Stimulated activated CD4-positive, alpha-beta T cell treated with anti-CD3 and anti-CD28 coated beads, Interleukin-4, amount 100 ng/mL, for 1 hour (primary cell): Measurements from ENCODE around the gene FGA.

Source experiments
- DNase-seq: peaks from one replicate; pipeline ENCODE4 v3.0.0-alpha.2; 2020

The FGA gene

DNA sequence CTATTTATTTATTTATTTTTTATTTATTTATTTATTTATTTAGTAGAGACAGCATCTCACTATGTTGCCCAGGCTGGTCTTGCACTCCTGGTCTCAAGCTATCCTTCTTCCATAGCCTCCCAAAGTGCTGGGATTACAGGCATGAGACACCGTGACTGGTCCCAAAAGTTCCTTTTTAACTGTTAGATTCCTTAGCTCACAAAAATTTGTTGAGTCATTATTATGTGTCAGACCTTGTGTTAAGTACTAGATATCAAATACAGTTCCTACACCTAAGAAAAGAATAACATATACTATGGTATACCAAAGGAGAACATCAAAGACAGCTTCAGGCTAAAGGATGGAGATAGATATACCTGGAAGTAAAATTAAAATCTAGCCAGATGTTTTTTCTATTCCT is 11.6 kb downstream of the FGA start:
- DNase-seq, result no peak

DNA sequence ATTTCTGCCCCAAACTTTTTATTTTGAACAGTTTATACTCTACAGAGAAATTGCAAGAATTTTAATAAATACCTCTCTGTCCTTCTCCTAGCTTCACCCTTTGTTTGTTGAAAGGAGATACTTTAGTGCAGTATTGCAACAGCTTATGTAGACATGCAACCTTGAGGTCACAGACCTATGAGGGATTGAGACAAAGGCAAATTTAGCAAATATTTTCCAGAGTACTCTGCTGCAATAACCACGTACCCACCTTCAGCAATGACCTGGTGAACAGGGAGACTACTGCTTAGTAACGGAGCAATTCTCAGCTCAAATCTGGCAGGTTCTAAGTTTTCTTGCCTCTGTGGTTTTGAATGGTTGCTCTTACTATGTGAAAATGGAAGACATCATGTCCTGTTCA is 13.2 kb downstream of the FGA start:
- DNase-seq, result no peak

DNA sequence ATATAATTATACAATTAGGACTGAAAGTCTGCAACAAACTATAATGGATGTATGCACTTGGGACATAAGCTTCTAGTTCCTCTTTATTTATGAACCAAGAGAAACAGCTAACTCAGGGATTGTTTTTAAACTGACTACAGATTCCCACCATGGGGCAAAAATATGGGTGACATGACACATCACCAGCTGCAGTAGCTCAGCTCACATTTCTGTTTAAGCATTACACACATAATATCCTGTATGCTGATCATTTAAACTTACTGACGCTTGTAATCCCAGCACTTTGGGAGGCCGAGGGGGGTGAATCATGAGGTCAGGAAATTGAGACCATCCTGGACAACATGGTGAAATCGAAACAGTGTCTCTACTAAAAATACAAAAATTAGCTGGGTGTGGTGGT is 16.2 kb downstream of the FGA start:
- DNase-seq, result no peak

DNA sequence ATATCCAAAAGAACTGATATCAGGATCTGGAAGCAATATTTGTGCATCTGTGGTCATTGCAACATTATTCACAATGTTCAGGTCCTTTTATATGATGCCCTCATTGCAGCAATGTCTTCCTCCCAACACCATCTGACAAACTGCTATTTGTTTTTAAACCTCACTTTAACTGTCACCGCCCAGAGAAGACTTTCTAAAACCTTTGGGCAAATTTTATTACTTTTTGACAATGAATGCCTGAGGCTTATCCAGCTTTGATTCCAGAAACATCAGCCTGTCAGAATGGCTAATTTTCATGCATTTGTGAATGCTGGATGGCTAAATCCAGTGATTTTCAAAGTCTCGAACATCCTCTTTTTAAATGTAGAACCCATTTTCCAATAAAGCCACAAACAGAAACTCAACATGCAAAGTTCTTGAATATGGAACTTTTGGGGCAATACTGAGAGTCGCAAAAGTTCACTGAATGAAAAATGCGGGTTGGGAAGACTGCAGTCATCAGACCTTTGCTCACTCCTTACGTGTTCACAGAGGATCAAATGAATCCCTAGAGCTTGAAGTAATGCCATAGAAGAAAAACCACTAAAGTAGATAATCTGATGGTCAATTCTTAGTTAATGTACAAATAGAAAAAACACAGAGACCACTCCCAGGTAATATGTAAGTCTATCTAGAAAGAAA is 17.2 kb downstream of the FGA start:
- DNase-seq, result no peak

DNA sequence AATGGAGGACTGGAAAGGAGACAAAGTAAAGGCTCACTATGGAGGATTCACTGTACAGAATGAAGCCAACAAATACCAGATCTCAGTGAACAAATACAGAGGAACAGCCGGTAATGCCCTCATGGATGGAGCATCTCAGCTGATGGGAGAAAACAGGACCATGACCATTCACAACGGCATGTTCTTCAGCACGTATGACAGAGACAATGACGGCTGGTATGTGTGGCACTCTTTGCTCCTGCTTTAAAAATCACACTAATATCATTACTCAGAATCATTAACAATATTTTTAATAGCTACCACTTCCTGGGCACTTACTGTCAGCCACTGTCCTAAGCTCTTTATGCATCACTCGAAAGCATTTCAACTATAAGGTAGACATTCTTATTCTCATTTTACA is 21.0 kb downstream of the FGA start:
- no peak for DNase-seq

DNA sequence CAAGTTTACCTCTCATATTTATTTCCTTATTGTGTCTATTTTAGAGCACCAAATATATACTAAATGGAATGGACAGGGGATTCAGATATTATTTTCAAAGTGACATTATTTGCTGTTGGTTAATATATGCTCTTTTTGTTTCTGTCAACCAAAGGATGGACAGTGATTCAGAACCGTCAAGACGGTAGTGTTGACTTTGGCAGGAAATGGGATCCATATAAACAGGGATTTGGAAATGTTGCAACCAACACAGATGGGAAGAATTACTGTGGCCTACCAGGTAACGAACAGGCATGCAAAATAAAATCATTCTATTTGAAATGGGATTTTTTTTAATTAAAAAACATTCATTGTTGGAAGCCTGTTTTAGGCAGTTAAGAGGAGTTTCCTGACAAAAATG is 21.5 kb downstream of the FGA start:
- no peak for DNase-seq

DNA sequence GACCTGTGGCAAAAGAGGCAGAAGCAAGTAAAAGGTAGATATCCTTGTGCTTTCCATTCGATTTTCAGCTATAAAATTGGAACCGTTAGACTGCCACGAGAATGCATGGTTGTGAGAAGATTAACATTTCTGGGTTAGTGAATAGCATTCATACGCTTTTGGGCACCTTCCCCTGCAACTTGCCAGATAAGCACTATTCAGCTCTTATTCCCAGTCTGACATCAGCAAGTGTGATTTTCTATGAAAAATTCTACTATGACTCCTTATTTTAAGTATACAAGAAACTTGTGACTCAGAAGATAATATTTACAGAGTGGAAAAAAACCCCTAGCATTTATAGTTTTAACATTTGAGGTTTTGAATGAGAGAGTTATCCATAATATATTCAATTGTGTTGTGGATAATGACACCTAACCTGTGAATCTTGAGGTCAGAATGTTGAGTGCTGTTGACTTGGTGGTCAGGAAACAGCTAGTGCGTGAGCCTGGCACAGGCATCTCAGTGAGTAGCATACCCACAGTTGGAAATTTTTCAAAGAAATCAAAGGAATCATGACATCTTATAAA is 23.8 kb downstream of the FGA start:
- DNase-seq, result no peak

DNA sequence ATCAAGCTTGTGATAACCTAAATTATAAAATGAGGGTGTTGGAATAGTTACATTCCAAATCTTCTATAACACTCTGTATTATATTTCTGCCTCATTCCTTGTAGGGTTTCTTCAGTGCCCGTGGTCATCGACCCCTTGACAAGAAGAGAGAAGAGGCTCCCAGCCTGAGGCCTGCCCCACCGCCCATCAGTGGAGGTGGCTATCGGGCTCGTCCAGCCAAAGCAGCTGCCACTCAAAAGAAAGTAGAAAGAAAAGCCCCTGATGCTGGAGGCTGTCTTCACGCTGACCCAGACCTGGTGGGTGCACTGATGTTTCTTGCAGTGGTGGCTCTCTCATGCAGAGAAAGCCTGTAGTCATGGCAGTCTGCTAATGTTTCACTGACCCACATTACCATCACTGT is 24.8 kb downstream of the FGA start:
- DNase-seq, result no peak

DNA sequence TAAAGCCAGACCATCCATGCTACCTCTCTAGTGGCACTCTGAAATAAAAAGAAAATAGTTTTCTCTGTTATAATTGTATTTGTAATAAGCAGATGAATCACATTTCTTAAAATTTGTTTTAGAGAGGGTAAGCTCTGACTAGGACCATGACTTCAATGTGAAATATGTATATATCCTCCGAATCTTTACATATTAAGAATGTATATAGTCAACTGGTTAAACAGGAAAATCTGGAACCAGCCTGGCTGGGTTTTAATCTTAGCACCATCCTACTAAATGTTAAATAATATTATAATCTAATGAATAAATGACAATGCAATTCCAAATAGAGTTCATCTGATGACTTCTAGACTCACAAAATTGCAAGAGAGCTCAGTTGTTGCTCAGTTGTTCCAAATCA is 26.2 kb downstream of the FGA start:
- DNase-seq, result no peak

DNA sequence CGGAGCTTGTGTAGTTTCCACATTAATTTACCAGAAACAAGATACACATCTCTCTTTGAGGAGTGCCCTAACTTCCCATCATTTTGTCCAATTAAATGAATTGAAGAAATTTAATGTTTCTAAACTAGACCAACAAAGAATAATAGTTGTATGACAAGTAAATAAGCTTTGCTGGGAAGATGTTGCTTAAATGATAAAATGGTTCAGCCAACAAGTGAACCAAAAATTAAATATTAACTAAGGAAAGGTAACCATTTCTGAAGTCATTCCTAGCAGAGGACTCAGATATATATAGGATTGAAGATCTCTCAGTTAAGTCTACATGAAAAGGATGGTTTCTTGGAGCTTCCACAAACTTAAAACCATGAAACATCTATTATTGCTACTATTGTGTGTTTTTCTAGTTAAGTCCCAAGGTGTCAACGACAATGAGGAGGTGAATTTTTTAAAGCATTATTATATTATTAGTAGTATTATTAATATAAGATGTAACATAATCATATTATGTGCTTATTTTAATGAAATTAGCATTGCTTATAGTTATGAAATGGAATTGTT is 27.8 kb downstream of the FGA start, which contains the start of gene FGB:
Gene FGB (plus strand): TSS at position 315 of the 558 bp plus-strand sequence. CDS start 8 bp downstream, at position 323.
- DNase-seq, result no peak

DNA sequence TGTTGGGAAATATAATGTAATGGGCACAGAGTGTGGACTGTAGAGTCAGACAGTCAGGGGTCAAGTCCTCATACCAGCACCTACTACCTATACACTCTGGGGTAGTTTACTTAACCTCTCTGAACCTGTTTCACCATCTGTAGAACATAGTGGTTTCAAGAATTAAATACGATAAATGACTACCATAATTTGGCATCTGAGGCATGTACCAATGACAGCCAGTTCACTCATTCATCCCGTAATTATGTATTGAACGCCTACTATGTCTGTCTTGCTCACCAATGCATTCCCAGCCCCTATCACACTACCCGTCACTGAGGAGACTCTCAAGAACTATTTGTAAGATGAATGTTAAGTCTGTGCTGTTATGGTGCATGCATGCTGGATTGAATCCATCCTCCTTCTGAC is 29.7 kb downstream of the FGA start:
- no peak for DNase-seq

DNA sequence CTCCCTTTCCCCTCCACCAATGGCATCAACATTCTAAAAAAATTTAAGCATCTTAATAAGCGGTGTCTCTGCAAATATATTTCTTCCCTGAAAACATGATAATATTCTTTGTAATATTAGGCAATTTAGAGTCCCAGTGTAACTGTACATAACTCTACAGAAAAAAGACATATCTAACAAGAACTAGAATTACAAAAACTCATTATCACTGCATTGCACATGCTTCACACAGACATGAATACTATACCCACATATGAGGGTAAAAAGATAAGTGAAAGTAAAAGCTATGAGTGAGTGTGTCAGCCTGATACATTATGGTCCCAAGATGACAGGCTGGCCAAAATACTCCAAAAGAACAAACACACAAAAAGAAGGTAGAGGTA is 30.1 kb downstream of the FGA start:
- DNase-seq, result no peak

DNA sequence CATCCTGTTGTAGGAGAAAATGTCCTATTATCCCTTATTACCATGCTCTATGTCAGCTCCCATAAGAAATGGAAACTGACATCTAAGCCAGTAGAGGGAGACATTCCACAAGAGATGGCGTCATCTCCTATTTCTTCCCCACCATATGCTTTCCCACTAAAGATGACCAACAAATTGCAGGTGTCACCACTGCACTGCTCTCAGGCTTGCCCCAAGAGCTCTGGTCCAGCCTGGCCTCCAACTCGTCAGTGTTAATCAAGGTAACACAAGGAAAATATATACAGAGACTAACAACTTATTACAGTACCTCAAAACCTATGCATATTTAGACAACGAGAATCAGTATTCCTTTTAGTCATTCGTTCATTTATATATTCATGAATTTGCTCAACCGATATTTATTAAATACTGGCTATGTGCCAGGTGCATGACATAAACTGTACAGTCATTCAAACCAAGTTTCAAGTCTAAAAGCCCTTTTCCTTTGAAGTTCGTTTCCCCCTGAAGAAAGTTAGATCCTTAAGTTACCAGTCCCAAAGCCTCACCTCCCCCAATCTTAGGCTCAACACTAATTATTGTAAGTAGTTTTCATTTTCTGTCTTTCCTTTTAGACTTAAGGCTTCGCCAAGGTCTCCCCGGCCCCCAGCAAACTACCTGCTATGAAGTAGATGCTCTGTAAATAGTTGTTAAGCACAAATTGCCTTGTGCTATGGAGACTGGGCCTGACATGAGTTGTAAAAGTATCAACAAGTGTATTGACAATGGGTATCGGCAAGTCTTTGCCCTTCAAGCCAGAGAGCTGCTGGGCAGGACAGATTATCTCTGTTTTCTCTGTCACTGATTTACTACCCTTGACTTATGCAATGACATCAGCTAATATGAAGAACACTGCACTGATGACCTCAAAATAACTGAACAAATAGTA is 30.8 kb downstream of the FGA start:
- DNase-seq, result no peak

DNA sequence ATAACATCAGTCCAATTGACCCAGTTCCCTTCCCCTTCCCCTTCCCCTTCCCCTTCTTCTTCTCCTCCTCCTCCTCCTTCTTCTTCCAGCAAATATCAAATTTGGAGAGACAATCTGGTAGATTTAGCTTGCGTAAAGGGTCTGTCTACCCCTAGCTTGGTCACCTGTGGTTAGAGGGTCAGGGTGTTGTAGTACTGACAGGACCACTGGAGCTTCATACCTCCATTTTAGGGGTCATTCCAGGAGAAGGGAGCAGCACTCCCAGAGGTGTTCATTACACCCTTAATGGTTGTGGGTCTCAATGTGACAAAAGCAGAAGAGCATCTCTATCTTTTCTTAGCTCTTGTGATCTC is 31.4 kb downstream of the FGA start:
- no peak for DNase-seq

DNA sequence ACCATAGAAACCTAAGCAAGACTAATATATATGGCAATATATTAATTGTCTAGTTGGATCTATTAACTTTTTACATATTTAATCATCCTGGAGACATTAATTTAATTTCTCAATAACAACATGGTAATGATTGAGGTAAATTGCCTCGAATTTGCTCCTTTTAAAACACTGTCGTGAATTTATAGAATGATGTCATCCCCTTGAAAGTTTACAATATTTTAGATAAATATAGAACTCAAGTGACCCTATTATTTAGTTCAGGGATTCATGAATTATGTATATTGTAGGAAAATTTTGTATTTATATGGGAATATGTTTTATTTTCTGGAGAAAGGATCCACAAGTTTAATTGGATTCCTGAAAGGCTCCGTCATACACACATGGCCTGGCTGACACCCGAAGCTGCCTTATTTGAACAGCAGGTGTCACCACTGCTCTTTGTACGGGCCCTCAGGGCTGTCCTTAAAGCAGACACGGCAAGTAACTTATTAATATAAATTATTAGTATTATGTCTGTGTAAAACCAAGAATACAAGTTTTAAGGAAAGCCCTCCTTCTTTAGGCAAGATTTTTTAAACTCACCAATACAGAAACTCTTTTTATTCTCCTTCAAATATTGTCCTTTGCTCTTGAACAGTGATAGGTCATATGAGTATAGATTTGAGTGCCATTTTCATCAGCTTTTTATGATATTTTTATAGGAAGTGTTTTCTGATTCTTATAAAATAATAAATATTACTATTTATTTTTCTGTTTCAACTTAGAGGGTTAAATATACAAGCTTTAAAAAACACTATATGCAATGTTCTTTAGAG is 38.5 kb downstream of the FGA start:
- peak; percentile 66 for DNase-seq

DNA sequence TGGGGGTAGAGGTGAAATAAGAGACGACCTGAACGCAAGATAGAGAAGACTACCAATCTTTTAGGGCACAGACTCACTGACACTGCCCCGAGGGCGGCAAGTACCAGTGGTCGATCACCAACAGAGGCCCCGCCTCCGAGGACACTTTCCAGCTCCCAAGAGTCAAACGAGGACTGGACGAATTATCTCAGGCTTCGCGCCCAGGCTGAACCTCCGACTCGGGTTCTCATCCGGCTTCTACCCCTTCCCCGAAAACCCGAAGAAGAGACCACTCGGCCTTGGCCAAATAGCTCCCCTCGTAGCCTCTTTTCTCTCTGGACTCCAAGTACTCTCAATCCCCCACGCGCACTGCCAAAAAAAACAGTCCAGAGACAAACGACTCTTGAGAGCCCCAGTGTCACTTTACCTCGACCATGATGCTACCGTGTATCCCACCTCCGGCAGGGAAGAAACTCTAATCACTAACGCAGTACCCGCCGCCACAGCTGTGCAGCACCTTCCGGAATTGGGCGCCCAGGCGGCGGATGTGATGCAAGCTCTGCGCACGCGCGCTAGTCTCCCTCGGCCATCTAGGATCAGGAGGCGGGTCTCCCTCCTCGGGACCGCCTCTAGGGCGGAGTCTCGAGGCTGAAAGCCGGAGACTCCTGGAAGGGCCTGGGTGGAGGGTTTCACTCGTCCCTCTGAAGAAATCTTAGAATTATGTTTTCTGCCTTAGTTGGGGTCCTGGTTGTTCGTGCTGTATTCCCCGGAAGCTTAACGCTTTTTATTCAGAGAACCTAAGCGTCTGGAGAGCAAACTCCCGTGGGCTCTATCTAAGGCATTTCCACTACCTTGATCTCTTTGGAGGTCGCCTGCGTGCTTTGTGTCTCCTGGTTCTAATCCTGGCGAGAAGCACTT is 40.4 kb downstream of the FGA start, which contains the start of gene PLRG1:
Gene PLRG1 (minus strand): TSS at position 507 of the 897 bp plus-strand sequence. CDS start 92 bp downstream, at position 415.
- DNase-seq, result peak; percentile 96

DNA sequence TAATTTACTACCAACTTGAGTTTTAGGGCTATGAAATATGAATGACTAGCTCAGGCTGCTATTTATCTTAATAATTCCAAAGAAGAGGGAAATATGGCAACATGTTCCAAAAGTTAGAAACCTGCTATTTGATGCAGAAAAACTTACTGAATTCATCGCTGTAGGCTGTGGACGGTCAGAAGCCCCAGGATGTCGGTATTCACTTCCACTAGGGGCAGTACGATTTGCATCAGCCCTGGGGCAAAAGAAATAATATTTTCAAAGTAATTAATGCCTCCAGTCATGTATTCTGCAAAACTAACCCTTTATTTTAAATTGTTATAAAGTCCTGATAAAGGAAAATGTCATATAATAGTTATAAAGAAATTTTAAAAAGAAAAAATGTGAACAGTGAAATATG is 44.9 kb downstream of the FGA start:
- DNase-seq, result no peak

DNA sequence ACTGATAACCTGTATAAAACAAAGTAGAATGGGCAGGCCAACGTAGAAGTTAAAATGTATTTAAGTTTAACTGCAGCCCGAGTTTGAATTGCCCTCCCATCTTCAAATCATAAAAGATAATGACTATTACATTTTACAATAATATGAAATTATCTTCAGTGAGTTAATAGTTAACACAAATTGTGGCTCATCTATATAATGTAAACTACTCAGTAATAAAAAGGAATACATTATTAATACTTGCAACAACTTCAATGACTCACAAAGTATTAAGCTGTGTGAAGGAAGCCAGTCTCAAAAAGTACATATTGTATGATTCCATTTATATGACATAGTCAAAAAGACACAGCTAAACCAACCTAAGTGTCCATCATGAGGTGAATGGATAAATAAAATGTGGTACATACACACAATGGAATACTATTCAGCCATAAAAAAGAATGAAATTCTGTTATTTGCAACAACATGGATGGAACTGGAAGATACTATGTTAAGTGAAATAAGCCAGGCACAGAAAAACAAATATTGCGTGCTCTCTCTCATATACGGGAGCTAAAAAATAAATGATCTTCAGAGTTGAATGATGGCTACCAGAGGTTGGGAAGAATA is 48.2 kb downstream of the FGA start:
- DNase-seq, result no peak
